Measurements from ENCODE around the gene SYT11.

DNA sequence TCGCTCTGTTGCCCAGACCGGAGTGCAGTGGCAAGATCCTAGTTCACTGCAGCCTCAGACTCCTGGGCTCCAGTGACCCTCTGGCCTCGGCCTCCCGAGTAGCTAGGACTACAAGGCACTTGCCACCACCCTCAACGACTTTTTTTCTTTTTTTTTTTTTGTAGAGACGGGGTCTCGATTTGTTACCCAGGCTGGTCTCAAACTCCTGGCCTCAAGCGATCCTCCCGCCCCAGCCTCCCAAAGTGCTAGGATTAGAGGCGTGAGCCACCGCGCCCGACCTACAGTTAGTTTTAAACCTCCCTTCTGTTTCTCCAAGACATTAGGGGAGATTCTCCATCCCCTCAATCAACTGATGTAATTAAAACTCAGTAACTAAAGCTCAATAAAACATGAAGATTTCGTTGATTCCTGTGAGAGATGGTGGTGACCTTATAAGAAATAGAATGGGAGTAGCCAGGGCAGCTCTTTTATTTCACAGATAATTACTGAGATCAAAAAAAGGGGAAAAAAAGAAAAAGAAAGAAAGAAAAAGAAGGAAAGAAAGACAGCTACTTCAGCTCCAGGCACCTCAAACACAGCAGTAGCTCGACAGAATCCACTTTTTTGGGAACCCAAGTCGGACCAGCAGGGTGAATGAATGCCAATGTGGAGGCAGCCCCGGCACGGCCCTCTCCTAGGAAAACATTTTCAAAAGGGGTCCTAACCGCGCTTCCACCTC lies 3.0 kb upstream of the SYT11 start:
- TF ChIP-seq, protein P1, sequence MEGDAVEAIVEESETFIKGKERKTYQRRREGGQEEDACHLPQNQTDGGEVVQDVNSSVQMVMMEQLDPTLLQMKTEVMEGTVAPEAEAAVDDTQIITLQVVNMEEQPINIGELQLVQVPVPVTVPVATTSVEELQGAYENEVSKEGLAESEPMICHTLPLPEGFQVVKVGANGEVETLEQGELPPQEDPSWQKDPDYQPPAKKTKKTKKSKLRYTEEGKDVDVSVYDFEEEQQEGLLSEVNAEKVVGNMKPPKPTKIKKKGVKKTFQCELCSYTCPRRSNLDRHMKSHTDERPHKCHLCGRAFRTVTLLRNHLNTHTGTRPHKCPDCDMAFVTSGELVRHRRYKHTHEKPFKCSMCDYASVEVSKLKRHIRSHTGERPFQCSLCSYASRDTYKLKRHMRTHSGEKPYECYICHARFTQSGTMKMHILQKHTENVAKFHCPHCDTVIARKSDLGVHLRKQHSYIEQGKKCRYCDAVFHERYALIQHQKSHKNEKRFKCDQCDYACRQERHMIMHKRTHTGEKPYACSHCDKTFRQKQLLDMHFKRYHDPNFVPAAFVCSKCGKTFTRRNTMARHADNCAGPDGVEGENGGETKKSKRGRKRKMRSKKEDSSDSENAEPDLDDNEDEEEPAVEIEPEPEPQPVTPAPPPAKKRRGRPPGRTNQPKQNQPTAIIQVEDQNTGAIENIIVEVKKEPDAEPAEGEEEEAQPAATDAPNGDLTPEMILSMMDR (IDR thresholded peaks at IDR 0.05; ENCODE audit: low read length) = no peak
- no peak for TF ChIP-seq EZH2 (optimal IDR thresholded peaks at IDR 0.05; ENCODE audit: low read depth, low read length)
